SK-N-SH treated with all-trans-retinoic acid at 6 μM for 48 hours (cell line): ENCODE measurements around the gene EOGT.

ENCODE experiments used
- ATAC-seq: fragments of 200-7000 bp; cut with Tn5 transposase; 3 replicates; pipeline ENCODE4 v1.9.1; 2020; ENCODE audit warnings: mild to moderate bottlenecking, moderate library complexity
- ARNTL ChIP-seq: fragments of 450-650 bp; formaldehyde crosslinking; IDR thresholded peaks from 2 replicates; pipeline ENCODE4 v1.5.0; 2020; ENCODE audit warnings: low read depth, mild to moderate bottlenecking, moderate library complexity, borderline replicate concordance
- BACH2 ChIP-seq: fragments of 250-450 bp; sonication (Bioruptor Pico); IDR thresholded peaks from 2 replicates; pipeline ENCODE4 v1.9.0; 2021; ENCODE audit warnings: mild to moderate bottlenecking, borderline replicate concordance
- CSDC2 ChIP-seq: fragments of 250-450 bp; sonication (Bioruptor Pico); IDR thresholded peaks from 2 replicates; pipeline ENCODE4 v1.5.0; 2020; ENCODE audit warnings: mild to moderate bottlenecking, moderate library complexity
- ESRRG ChIP-seq: fragments of 250-450 bp; sonication (Bioruptor Pico); IDR thresholded peaks from 2 replicates; pipeline ENCODE4 v1.6.1; 2021; ENCODE audit warnings: mild to moderate bottlenecking
- GLIS3 ChIP-seq: fragments of 250-450 bp; sonication (Bioruptor Pico); IDR thresholded peaks from 2 replicates; pipeline ENCODE4 v1.5.0; 2020; ENCODE audit warnings: mild to moderate bottlenecking, moderate library complexity
- ISL1 ChIP-seq: fragments of 250-450 bp; sonication (Bioruptor Pico); IDR thresholded peaks from 2 replicates; pipeline ENCODE4 v2.1.2; 2022; ENCODE audit warnings: mild to moderate bottlenecking, moderate library complexity
- OSR1 ChIP-seq: fragments of 250-450 bp; sonication (Bioruptor Pico); IDR thresholded peaks from 2 replicates; pipeline ENCODE4 v1.8.0; 2022; ENCODE audit warnings: moderate library complexity, mild to moderate bottlenecking, inconsistent platforms
- PPARA ChIP-seq: fragments of 250-450 bp; sonication (Bioruptor Pico); IDR thresholded peaks from 2 replicates; pipeline ENCODE4 v1.5.0; 2020; ENCODE audit warnings: mild to moderate bottlenecking, borderline replicate concordance
- SNAI2 ChIP-seq: fragments of 250-450 bp; sonication (Bioruptor Pico); IDR thresholded peaks from 2 replicates; pipeline ENCODE4 v1.5.0; 2020; ENCODE audit warnings: mild to moderate bottlenecking, moderate library complexity
- TCF4 ChIP-seq: fragments of 250-450 bp; sonication (Bioruptor Pico); IDR thresholded peaks from 2 replicates; pipeline ENCODE4 v1.8.0; 2021; ENCODE audit warnings: mild to moderate bottlenecking, moderate library complexity, borderline replicate concordance
- TOX ChIP-seq: fragments of 250-450 bp; sonication (Bioruptor Pico); IDR thresholded peaks from 2 replicates; pipeline ENCODE4 v1.8.0; 2021; ENCODE audit warnings: mild to moderate bottlenecking, moderate library complexity, borderline replicate concordance
- ZC3H10 ChIP-seq: fragments of 250-450 bp; sonication (Bioruptor Pico); IDR thresholded peaks from 2 replicates; pipeline ENCODE4 v1.5.1; 2021; ENCODE audit warnings: mild to moderate bottlenecking, moderate library complexity
- ZFP3 ChIP-seq: fragments of 250-450 bp; sonication (Bioruptor Pico); IDR thresholded peaks from 2 replicates; pipeline ENCODE4 v1.5.0; 2020; ENCODE audit warnings: mild to moderate bottlenecking, moderate library complexity
- ZFP30 ChIP-seq: fragments of 450-650 bp; formaldehyde crosslinking; IDR thresholded peaks from 2 replicates; pipeline ENCODE4 v1.5.0; 2022; ENCODE audit warnings: mild to moderate bottlenecking, moderate library complexity
- ZNF70 ChIP-seq: fragments of 450-650 bp; formaldehyde crosslinking; IDR thresholded peaks from 2 replicates; pipeline ENCODE4 v1.5.0; 2020; ENCODE audit warnings: mild to moderate bottlenecking, moderate library complexity
- ZNF8 ChIP-seq: fragments of 450-650 bp; formaldehyde crosslinking; IDR thresholded peaks from 2 replicates; pipeline ENCODE4 v1.5.0; 2020; ENCODE audit warnings: mild to moderate bottlenecking, moderate library complexity
- TF ChIP-seq, protein P1 (sequence below): fragments of 250-450 bp; sonication (Bioruptor Pico); IDR thresholded peaks from 2 replicates; pipeline ENCODE4 v1.5.1; 2021; ENCODE audit warnings: mild to moderate bottlenecking, moderate library complexity
- TF ChIP-seq, protein P2 (sequence below): fragments of 250-450 bp; sonication (Bioruptor Pico); IDR thresholded peaks from 2 replicates; pipeline ENCODE4 v1.5.1; 2020; ENCODE audit warnings: low read depth, mild to moderate bottlenecking, moderate library complexity
- TF ChIP-seq, protein P3 (sequence below): fragments of 250-450 bp; sonication (Bioruptor Pico); IDR thresholded peaks from 2 replicates; pipeline ENCODE4 v1.8.0; 2020; ENCODE audit warnings: mild to moderate bottlenecking, moderate library complexity, borderline replicate concordance
- TF ChIP-seq, protein P4 (sequence below): fragments of 250-450 bp; sonication (Bioruptor Pico); IDR thresholded peaks from 2 replicates; pipeline ENCODE4 v1.5.0; 2020; ENCODE audit warnings: mild to moderate bottlenecking, moderate library complexity
- TF ChIP-seq, protein P5 (sequence below): fragments of 250-450 bp; sonication (Bioruptor Pico); IDR thresholded peaks from 2 replicates; pipeline ENCODE4 v1.8.0; 2021; ENCODE audit warnings: low read depth, mild to moderate bottlenecking, moderate library complexity, borderline replicate concordance

Gene EOGT

DNA sequence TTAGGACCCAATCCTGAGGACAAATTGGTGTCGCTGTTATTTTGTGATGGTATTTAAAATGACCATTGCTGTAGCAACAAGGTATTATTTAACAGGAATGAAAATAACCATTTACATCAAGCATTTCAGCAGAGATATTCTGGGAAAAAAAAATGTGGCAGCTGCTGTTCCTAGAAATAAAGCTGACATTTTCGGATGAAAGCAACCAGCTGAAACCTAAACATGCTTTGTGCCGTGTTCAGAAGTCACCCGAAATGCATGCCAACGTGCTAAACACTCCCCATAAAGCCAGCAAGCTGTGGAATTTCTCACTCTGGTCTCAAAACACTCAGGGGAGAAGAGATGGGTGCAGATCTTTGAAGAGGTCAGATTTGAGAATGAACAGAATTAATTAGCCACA lies 49.6 kb downstream of the EOGT start:
- no peak for ATAC-seq
- no peak for TF ChIP-seq ZNF70 (CRISPR knock-in tag)
- TF ChIP-seq BACH2 (CRISPR knock-in tag): no peak
- TF ChIP-seq GLIS3: no peak
- TF ChIP-seq ISL1 (CRISPR knock-in tag): no peak
- TF ChIP-seq, protein P1, sequence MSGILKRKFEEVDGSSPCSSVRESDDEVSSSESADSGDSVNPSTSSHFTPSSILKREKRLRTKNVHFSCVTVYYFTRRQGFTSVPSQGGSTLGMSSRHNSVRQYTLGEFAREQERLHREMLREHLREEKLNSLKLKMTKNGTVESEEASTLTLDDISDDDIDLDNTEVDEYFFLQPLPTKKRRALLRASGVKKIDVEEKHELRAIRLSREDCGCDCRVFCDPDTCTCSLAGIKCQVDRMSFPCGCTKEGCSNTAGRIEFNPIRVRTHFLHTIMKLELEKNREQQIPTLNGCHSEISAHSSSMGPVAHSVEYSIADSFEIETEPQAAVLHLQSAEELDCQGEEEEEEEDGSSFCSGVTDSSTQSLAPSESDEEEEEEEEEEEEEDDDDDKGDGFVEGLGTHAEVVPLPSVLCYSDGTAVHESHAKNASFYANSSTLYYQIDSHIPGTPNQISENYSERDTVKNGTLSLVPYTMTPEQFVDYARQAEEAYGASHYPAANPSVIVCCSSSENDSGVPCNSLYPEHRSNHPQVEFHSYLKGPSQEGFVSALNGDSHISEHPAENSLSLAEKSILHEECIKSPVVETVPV (CRISPR knock-in tag): no peak
- TF ChIP-seq ZNF8 (CRISPR knock-in tag): no peak
- TF ChIP-seq PPARA: no peak
- no peak for TF ChIP-seq OSR1 (CRISPR knock-in tag)
- TF ChIP-seq, protein P2, sequence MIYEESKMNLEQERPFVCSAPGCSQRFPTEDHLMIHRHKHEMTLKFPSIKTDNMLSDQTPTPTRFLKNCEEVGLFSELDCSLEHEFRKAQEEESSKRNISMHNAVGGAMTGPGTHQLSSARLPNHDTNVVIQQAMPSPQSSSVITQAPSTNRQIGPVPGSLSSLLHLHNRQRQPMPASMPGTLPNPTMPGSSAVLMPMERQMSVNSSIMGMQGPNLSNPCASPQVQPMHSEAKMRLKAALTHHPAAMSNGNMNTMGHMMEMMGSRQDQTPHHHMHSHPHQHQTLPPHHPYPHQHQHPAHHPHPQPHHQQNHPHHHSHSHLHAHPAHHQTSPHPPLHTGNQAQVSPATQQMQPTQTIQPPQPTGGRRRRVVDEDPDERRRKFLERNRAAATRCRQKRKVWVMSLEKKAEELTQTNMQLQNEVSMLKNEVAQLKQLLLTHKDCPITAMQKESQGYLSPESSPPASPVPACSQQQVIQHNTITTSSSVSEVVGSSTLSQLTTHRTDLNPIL (CRISPR knock-in tag): no peak
- TF ChIP-seq ZFP3 (CRISPR knock-in tag): no peak
- no peak for TF ChIP-seq TCF4
- TF ChIP-seq TOX (CRISPR knock-in tag): no peak
- TF ChIP-seq, protein P3, sequence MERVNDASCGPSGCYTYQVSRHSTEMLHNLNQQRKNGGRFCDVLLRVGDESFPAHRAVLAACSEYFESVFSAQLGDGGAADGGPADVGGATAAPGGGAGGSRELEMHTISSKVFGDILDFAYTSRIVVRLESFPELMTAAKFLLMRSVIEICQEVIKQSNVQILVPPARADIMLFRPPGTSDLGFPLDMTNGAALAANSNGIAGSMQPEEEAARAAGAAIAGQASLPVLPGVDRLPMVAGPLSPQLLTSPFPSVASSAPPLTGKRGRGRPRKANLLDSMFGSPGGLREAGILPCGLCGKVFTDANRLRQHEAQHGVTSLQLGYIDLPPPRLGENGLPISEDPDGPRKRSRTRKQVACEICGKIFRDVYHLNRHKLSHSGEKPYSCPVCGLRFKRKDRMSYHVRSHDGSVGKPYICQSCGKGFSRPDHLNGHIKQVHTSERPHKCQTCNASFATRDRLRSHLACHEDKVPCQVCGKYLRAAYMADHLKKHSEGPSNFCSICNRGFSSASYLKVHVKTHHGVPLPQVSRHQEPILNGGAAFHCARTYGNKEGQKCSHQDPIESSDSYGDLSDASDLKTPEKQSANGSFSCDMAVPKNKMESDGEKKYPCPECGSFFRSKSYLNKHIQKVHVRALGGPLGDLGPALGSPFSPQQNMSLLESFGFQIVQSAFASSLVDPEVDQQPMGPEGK (CRISPR knock-in tag): no peak
- TF ChIP-seq CSDC2 (CRISPR knock-in tag): no peak
- TF ChIP-seq, protein P4, sequence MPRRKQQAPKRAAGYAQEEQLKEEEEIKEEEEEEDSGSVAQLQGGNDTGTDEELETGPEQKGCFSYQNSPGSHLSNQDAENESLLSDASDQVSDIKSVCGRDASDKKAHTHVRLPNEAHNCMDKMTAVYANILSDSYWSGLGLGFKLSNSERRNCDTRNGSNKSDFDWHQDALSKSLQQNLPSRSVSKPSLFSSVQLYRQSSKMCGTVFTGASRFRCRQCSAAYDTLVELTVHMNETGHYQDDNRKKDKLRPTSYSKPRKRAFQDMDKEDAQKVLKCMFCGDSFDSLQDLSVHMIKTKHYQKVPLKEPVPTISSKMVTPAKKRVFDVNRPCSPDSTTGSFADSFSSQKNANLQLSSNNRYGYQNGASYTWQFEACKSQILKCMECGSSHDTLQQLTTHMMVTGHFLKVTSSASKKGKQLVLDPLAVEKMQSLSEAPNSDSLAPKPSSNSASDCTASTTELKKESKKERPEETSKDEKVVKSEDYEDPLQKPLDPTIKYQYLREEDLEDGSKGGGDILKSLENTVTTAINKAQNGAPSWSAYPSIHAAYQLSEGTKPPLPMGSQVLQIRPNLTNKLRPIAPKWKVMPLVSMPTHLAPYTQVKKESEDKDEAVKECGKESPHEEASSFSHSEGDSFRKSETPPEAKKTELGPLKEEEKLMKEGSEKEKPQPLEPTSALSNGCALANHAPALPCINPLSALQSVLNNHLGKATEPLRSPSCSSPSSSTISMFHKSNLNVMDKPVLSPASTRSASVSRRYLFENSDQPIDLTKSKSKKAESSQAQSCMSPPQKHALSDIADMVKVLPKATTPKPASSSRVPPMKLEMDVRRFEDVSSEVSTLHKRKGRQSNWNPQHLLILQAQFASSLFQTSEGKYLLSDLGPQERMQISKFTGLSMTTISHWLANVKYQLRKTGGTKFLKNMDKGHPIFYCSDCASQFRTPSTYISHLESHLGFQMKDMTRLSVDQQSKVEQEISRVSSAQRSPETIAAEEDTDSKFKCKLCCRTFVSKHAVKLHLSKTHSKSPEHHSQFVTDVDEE (CRISPR knock-in tag): no peak
- no peak for TF ChIP-seq SNAI2 (CRISPR knock-in tag)
- no peak for TF ChIP-seq ARNTL (CRISPR knock-in tag)
- TF ChIP-seq, protein P5, sequence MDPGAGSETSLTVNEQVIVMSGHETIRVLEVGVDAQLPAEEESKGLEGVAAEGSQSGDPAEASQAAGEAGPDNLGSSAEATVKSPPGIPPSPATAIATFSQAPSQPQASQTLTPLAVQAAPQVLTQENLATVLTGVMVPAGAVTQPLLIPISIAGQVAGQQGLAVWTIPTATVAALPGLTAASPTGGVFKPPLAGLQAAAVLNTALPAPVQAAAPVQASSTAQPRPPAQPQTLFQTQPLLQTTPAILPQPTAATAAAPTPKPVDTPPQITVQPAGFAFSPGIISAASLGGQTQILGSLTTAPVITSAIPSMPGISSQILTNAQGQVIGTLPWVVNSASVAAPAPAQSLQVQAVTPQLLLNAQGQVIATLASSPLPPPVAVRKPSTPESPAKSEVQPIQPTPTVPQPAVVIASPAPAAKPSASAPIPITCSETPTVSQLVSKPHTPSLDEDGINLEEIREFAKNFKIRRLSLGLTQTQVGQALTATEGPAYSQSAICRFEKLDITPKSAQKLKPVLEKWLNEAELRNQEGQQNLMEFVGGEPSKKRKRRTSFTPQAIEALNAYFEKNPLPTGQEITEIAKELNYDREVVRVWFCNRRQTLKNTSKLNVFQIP (CRISPR knock-in tag): no peak
- no peak for TF ChIP-seq ZC3H10 (CRISPR knock-in tag)

DNA sequence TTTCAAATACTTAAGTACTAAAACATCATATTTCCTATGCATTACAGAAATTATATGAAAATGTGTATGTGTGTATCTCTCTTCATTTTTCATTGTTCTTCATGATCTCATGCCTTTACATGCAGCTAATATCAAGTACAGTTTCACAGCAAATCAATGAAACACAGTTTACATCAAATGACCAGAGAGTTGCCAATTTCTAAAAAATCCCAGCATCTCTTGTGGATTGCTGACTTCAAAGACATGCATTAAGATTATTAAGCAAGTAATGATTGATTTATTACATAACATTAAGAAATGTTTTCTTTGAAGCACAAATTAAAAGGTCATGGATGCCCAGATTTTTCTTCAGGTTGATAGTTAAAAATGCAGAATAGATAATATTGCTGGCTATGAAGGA lies 50.1 kb downstream of the EOGT start:
- no peak for ATAC-seq
- TF ChIP-seq ESRRG (no peak), PPARA (no peak), SNAI2 (CRISPR knock-in tag) (no peak), BACH2 (CRISPR knock-in tag) (no peak), ZNF8 (CRISPR knock-in tag) (no peak), ZC3H10 (CRISPR knock-in tag) (no peak)
- TF ChIP-seq, protein P5 (CRISPR knock-in tag): no peak

DNA sequence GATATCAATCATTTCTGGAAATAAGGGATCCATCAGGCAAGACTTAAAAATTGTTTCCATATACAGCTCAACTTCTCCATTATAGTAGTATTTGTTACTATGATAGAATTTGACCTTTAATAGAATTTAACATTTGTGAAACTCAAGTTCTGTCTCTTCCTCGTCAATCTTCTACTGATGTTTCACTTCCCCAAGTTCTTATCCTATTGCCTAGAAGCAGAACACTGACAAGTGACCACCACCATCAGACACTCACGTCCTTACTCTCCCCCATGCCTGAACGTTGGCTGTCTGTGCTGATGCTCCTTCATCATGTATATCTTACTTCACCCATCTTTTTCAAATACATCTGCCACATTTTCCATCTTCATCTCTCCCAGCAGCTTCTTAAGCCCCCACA lies 54.6 kb downstream of the EOGT start:
- ATAC-seq: no peak
- TF ChIP-seq, protein P2 (CRISPR knock-in tag): no peak
- TF ChIP-seq ZNF70 (CRISPR knock-in tag) (no peak), CSDC2 (CRISPR knock-in tag) (no peak), TCF4 (no peak), GLIS3 (no peak), ZFP30 (CRISPR knock-in tag) (no peak), PPARA (no peak)
- TF ChIP-seq, protein P1 (CRISPR knock-in tag): no peak
